HepG2 (cell line): ENCODE measurements around the gene MTX1. TPM values are rescaled to one million over a fixed set of nuclear protein-coding genes. Genes with fewer than 3 reads are reported as not detected.

Source experiments
- ELF3 ChIP-seq: IDR thresholded peaks from 2 replicates; pipeline ENCODE4 v1.6.1; 2016; ENCODE audit warnings: missing genetic modification reagents, missing compliant biosample characterization
- ESRRA ChIP-seq: sonication (generic); formaldehyde crosslinking; IDR thresholded peaks from 2 replicates; pipeline ENCODE4 v1.5.1; 2020; ENCODE audit warnings: mild to moderate bottlenecking, low read depth, missing genetic modification reagents
- GZF1 ChIP-seq: sonication (generic); formaldehyde crosslinking; IDR thresholded peaks from 2 replicates; pipeline ENCODE4 v1.5.1; 2020; ENCODE audit warnings: mild to moderate bottlenecking, missing genetic modification reagents
- HIVEP1 ChIP-seq: sonication (generic); formaldehyde crosslinking; IDR thresholded peaks from 2 replicates; pipeline ENCODE4 v1.4.0; 2020; ENCODE audit warnings: mild to moderate bottlenecking, missing genetic modification reagents
- IKZF4 ChIP-seq: sonication (generic); formaldehyde crosslinking; IDR thresholded peaks from 2 replicates; pipeline ENCODE4 v1.5.1; 2020; ENCODE audit warnings: borderline replicate concordance, mild to moderate bottlenecking, low read depth, missing genetic modification reagents; ENCODE audit errors: not compliant biosample characterization
- MED8 ChIP-seq: sonication (generic); formaldehyde crosslinking; IDR thresholded peaks from 2 replicates; pipeline ENCODE4 v1.8.1; 2023; ENCODE audit warnings: mild to moderate bottlenecking, missing genetic modification reagents; ENCODE audit not compliant: insufficient replicate concordance
- MIER3 ChIP-seq: IDR thresholded peaks from 2 replicates; pipeline ENCODE4 v1.6.1; 2016; ENCODE audit warnings: missing compliant biosample characterization, borderline replicate concordance
- NCOR1 ChIP-seq: fragments of 200-600 bp; sonication (generic); IDR thresholded peaks from 2 replicates; pipeline ENCODE4 v1.7.0; 2017; ENCODE audit warnings: antibody characterized with exemption, low read length, borderline replicate concordance
- PCBP1 ChIP-seq: fragments of 200-400 bp; formaldehyde crosslinking; IDR thresholded peaks from 2 replicates; pipeline ENCODE4 v1.6.1; 2017; ENCODE audit warnings: mild to moderate bottlenecking, low read depth, low read length, borderline replicate concordance
- SALL1 ChIP-seq: sonication (generic); formaldehyde crosslinking; IDR thresholded peaks from 2 replicates; pipeline ENCODE4 v1.8.0; 2022; ENCODE audit warnings: mild to moderate bottlenecking, missing genetic modification reagents
- SPEN ChIP-seq: sonication (generic); formaldehyde crosslinking; IDR thresholded peaks from 2 replicates; pipeline ENCODE4 v1.5.1; 2020; ENCODE audit warnings: low read depth, mild to moderate bottlenecking, missing genetic modification reagents
- ZFAT ChIP-seq: sonication (generic); formaldehyde crosslinking; conservative IDR thresholded peaks from 2 replicates; pipeline ENCODE4 v1.8.1; 2023; ENCODE audit warnings: missing genetic modification reagents, inconsistent platforms
- ZFP36L1 ChIP-seq: sonication (generic); formaldehyde crosslinking; IDR thresholded peaks from 2 replicates; pipeline ENCODE4 v1.8.0; 2022; ENCODE audit warnings: mild to moderate bottlenecking, missing genetic modification reagents, moderate library complexity
- ZNF138 ChIP-seq: sonication (generic); formaldehyde crosslinking; IDR thresholded peaks from 2 replicates; pipeline ENCODE4 v1.5.0; 2020; ENCODE audit warnings: mild to moderate bottlenecking, low read depth, missing genetic modification reagents
- ZNF441 ChIP-seq: sonication (generic); formaldehyde crosslinking; IDR thresholded peaks from 2 replicates; pipeline ENCODE4 v1.7.0; 2021; ENCODE audit warnings: missing genetic modification reagents, borderline replicate concordance
- ZNF552 ChIP-seq: sonication (generic); formaldehyde crosslinking; IDR thresholded peaks from 2 replicates; pipeline ENCODE4 v1.9.0; 2022; ENCODE audit warnings: missing genetic modification reagents, mild to moderate bottlenecking, borderline replicate concordance
- ZNF567 ChIP-seq: sonication (generic); formaldehyde crosslinking; IDR thresholded peaks from 2 replicates; pipeline ENCODE4 v1.8.1; 2023; ENCODE audit warnings: mild to moderate bottlenecking, missing genetic modification reagents, borderline replicate concordance
- ZNF569 ChIP-seq: sonication (generic); formaldehyde crosslinking; IDR thresholded peaks from 2 replicates; pipeline ENCODE4 v1.5.0; 2020; ENCODE audit warnings: mild to moderate bottlenecking, missing genetic modification reagents, moderate library complexity, borderline replicate concordance
- ZNF816 ChIP-seq: sonication (generic); formaldehyde crosslinking; IDR thresholded peaks from 2 replicates; pipeline ENCODE4 v1.8.0; 2022; ENCODE audit warnings: missing genetic modification reagents, mild to moderate bottlenecking, borderline replicate concordance
- polyA plus RNA-seq, 8 experiments: library from polyadenylated mRNA; depleted of rRNA in 3 of 8; stranded (reverse) in 7 of 8; unstranded in 1 of 8; fragments of >200 nt; fragmentation: Illumina TruSeq in 4 of 8; extraction: Trizol in 4 of 8; gene quantifications; 2 replicates each; pipeline versions ENCODE4 v1.2.1 to v1.2.3, GENCODE V29; 2011 to 2016; ENCODE audit warnings: low read depth in 4 of 8, missing spikeins in 1 of 8, mixed read lengths in 1 of 8; ENCODE audit not compliant: insufficient read depth in 1 of 8
- total RNA-seq, 5 experiments: library from RNA; depleted of rRNA; stranded (reverse); fragments of >200 nt; fragmentation: Illumina TruSeq; extraction: Trizol; gene quantifications; 2 replicates each; pipeline ENCODE4 v1.2.3, GENCODE V29; 2016; ENCODE audit warnings: low read depth in 1 of 5
- TF ChIP-seq, protein P1 (sequence below): sonication (generic); formaldehyde crosslinking; IDR thresholded peaks from 2 replicates; pipeline ENCODE4 v1.5.0; 2020; ENCODE audit warnings: mild to moderate bottlenecking, missing genetic modification reagents
- TF ChIP-seq, protein P2 (sequence below): sonication (generic); formaldehyde crosslinking; IDR thresholded peaks from 2 replicates; pipeline ENCODE4 v1.4.0; 2020; ENCODE audit warnings: missing genetic modification reagents
- TF ChIP-seq, protein P3 (sequence below): sonication (generic); formaldehyde crosslinking; IDR thresholded peaks from 2 replicates; pipeline ENCODE4 v1.8.0; 2022; ENCODE audit warnings: mild to moderate bottlenecking, missing genetic modification reagents; ENCODE audit not compliant: insufficient replicate concordance
- TF ChIP-seq, protein P4 (sequence below): sonication (generic); formaldehyde crosslinking; IDR thresholded peaks from 2 replicates; pipeline ENCODE4 v1.4.0; 2020; ENCODE audit warnings: missing genetic modification reagents

The MTX1 gene
- total and polyA plus RNA-seq, 2 of the 13 experiments (the other 11 are each of a cell fraction or from before 2014, with no cell fraction given), result 64.5 to 72.6 TPM

DNA sequence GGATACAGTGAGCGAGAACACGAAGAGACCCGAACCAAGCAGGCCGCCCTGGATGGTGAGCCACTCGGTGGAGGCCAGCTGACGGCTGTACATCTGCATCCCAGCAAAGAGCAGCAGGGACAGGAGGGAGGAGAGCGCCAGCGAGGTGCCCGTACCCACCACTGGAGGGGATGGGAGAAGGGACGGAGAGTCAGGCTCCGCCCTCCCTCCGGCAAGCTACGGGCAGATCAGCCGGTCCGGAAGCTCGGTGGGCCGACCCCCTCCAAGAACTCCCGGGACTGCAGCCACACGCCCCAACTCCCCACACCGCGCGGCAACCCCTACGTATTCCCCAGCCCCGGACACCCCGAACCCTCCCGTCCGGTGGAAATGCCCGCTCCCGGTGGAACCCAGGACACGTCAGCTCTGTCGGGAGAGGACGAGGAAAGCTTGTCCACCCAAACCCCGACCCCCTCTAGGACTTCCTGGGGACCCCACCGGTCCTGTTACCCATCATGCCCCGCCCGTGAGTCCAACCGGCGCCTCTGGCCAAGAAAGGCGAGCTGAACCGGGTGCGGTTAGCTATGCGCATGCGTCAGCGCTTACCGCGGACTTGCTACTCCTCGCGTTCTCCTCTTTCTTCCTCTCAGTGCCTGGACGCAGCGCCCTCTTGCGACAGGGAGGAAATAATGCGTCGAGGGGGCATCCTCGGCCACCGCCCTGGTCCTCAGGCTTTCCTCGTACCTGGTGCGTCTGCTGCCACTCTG, 35.6 kb upstream of the MTX1 start, which contains the start of gene KRTCAP2 (continued):
- TF ChIP-seq ZNF569 (CRISPR knock-in tag), result no peak
- TF ChIP-seq SPEN (CRISPR knock-in tag), result peak; percentile 90
- TF ChIP-seq ZFP36L1, result peak; percentile 70; the same call in 1 of the 2 replicates
- no peak for TF ChIP-seq ZNF552 (CRISPR knock-in tag)
- no peak for TF ChIP-seq IKZF4
- no peak for TF ChIP-seq MED8 (CRISPR knock-in tag)
- TF ChIP-seq, protein P1, sequence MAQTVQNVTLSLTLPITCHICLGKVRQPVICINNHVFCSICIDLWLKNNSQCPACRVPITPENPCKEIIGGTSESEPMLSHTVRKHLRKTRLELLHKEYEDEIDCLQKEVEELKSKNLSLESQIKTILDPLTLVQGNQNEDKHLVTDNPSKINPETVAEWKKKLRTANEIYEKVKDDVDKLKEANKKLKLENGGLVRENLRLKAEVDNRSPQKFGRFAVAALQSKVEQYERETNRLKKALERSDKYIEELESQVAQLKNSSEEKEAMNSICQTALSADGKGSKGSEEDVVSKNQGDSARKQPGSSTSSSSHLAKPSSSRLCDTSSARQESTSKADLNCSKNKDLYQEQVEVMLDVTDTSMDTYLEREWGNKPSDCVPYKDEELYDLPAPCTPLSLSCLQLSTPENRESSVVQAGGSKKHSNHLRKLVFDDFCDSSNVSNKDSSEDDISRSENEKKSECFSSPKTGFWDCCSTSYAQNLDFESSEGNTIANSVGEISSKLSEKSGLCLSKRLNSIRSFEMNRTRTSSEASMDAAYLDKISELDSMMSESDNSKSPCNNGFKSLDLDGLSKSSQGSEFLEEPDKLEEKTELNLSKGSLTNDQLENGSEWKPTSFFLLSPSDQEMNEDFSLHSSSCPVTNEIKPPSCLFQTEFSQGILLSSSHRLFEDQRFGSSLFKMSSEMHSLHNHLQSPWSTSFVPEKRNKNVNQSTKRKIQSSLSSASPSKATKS (CRISPR knock-in tag), result no peak
- TF ChIP-seq SALL1 (CRISPR knock-in tag), result peak; percentile 85
- TF ChIP-seq, protein P2, sequence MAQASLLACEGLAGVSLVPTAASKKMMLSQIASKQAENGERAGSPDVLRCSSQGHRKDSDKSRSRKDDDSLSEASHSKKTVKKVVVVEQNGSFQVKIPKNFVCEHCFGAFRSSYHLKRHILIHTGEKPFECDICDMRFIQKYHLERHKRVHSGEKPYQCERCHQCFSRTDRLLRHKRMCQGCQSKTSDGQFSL (CRISPR knock-in tag), result 0 out of 2 replicates have a peak, but pooled peaks have one; percentile 28
- TF ChIP-seq ELF3 (CRISPR knock-in tag), result peak; percentile 79
- TF ChIP-seq ESRRA, result no peak; the same call in 1 of the 2 replicates
- TF ChIP-seq, protein P3, sequence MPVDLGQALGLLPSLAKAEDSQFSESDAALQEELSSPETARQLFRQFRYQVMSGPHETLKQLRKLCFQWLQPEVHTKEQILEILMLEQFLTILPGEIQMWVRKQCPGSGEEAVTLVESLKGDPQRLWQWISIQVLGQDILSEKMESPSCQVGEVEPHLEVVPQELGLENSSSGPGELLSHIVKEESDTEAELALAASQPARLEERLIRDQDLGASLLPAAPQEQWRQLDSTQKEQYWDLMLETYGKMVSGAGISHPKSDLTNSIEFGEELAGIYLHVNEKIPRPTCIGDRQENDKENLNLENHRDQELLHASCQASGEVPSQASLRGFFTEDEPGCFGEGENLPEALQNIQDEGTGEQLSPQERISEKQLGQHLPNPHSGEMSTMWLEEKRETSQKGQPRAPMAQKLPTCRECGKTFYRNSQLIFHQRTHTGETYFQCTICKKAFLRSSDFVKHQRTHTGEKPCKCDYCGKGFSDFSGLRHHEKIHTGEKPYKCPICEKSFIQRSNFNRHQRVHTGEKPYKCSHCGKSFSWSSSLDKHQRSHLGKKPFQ, result no peak
- peak; percentile 52; the same call in 1 of the 2 replicates for TF ChIP-seq HIVEP1 (CRISPR knock-in tag)
- TF ChIP-seq ZNF567 (CRISPR knock-in tag), result peak; percentile 74; the same call in 1 of the 2 replicates
- TF ChIP-seq, protein P4, sequence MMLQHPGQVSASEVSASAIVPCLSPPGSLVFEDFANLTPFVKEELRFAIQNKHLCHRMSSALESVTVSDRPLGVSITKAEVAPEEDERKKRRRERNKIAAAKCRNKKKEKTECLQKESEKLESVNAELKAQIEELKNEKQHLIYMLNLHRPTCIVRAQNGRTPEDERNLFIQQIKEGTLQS (CRISPR knock-in tag), result no peak
- no peak for TF ChIP-seq GZF1 (CRISPR knock-in tag)
- TF ChIP-seq ZNF816 (CRISPR knock-in tag), result no peak
- 0 out of 2 replicates have a peak, but pooled peaks have one; percentile 43 for TF ChIP-seq PCBP1
- TF ChIP-seq ZNF441 (CRISPR knock-in tag), result peak; percentile 80
- peak; percentile 93; the same call in 1 of the 2 replicates for TF ChIP-seq MIER3 (CRISPR knock-in tag)
- no peak for TF ChIP-seq NCOR1
- TF ChIP-seq ZNF138 (CRISPR knock-in tag), result peak; percentile 25; the same call in 1 of the 2 replicates
- no peak for TF ChIP-seq ZFAT
